Endodermal cell (in vitro differentiated cells): ENCODE data around the gene CFAP46. TPM values are rescaled to one million over a fixed set of nuclear protein-coding genes. Genes with fewer than 3 reads are reported as not detected.
"Not testable (repeated sequence)": the region's sequence is repeated elsewhere in the genome, so short reads cannot be mapped to it uniquely, and the experiment has no call there.

ENCODE experiments used
- DNase-seq: peaks from one replicate; pipeline ENCODE4 v3.0.0-alpha.2; 2017
- H3K27ac ChIP-seq: 2 replicates; pipeline ENCODE4 v1.5.1; 2013; ENCODE audit warnings: mild to moderate bottlenecking, low read depth, low read length, moderate library complexity
- H3K27me3 ChIP-seq: 2 replicates; pipeline ENCODE4 v1.6.1; 2013; ENCODE audit warnings: mild to moderate bottlenecking, low read length, moderate library complexity; ENCODE audit not compliant: insufficient read depth, control insufficient read depth, poor library complexity, severe bottlenecking
- H3K36me3 ChIP-seq: 2 replicates; pipeline ENCODE4 v1.7.0; 2013; ENCODE audit warnings: mild to moderate bottlenecking, low read length, moderate library complexity; ENCODE audit not compliant: control insufficient read depth, insufficient read depth
- H3K4me1 ChIP-seq: one replicate; pipeline ENCODE4 v1.7.0; 2013; ENCODE audit warnings: low read length; ENCODE audit not compliant: control insufficient read depth, insufficient read depth
- H3K4me3 ChIP-seq: 2 replicates; pipeline ENCODE4 v1.5.1; 2013; ENCODE audit warnings: mild to moderate bottlenecking, low read length, moderate library complexity
- H3K9ac ChIP-seq: 2 replicates; pipeline ENCODE4 v1.6.1; 2013; ENCODE audit warnings: mild to moderate bottlenecking, low read length, moderate library complexity; ENCODE audit not compliant: poor library complexity, severe bottlenecking; ENCODE audit errors: extremely low read depth
- H3K9me3 ChIP-seq: 2 replicates; pipeline ENCODE4 v1.6.1; 2013; ENCODE audit warnings: mild to moderate bottlenecking, low read length, moderate library complexity; ENCODE audit not compliant: control insufficient read depth
- H3K27ac Mint-ChIP-seq: 2 replicates; pipeline ENCODE4 v1.8.0; 2020; ENCODE audit warnings: mixed read lengths
- H3K27me3 Mint-ChIP-seq: 2 replicates; pipeline ENCODE4 v1.8.0; 2021; ENCODE audit warnings: mild to moderate bottlenecking, mixed read lengths; ENCODE audit not compliant: insufficient read depth
- H3K36me3 Mint-ChIP-seq: 2 replicates; pipeline ENCODE4 v1.8.0; 2020; ENCODE audit warnings: low read depth, mixed read lengths
- H3K4me1 Mint-ChIP-seq: 2 replicates; pipeline ENCODE4 v1.8.0; 2020; ENCODE audit warnings: mixed read lengths
- H3K4me3 Mint-ChIP-seq: 2 replicates; pipeline ENCODE4 v1.8.0; 2020; ENCODE audit warnings: mild to moderate bottlenecking, moderate library complexity, mixed read lengths
- H3K9me3 Mint-ChIP-seq: 2 replicates; pipeline ENCODE4 v1.8.0; 2020; ENCODE audit warnings: mild to moderate bottlenecking, mixed read lengths
- CTCF ChIP-seq: fragments of 200-600 bp; sonication (generic); conservative IDR thresholded peaks from 2 replicates; pipeline ENCODE4 v1.5.0; 2021; ENCODE audit warnings: antibody characterized with exemption, mild to moderate bottlenecking
- WGBS, 2 experiments: methylation state at CpG; one replicate each; pipeline versions ENCODE4 v1.1.5 to v1.1.7; 2013; ENCODE audit warnings: missing lambda C conversion rate in 2 of 2, mixed read lengths in 1 of 2; ENCODE audit not compliant: insufficient coverage in 1 of 2, insufficient read length in 1 of 2; 5-methylcytosine and 5-hydroxymethylcytosine counted together
- total RNA-seq, 2 donors: library from RNA; stranded (reverse); fragmentation: NEBNext Ultra II Directional in 1 of 2; extraction: Animal tissue kit (Norgen Biotek cat#: 25700) in 1 of 2; gene quantifications; 2 replicates in 1 of 2; 3 replicates in 1 of 2; pipeline ENCODE4 v1.2.1, GENCODE V29; 2021

The CFAP46 gene
- total RNA-seq, 2 donors from 2014 or later, result 9.9 to 10.5 TPM

- DNase-seq, result no peak
- peaks cover 4% of the 10 kb centered on the region for H3K27me3 Mint-ChIP-seq
- H3K9ac ChIP-seq, result no peak overlapping the region
- no peak overlapping the region for H3K27ac ChIP-seq
- H3K9me3 ChIP-seq, result no peaks in the 10 kb centered on the region
- no peak overlapping the region for H3K27ac Mint-ChIP-seq
- H3K36me3 Mint-ChIP-seq, result no peaks in the 10 kb centered on the region
- H3K9me3 Mint-ChIP-seq, result peaks cover 11% of the 10 kb centered on the region
- peaks cover 16% of the 10 kb centered on the region for H3K4me1 Mint-ChIP-seq
- H3K27me3 ChIP-seq, result no peaks in the 10 kb centered on the region
- no peak overlapping the region for H3K4me3 ChIP-seq
- WGBS, 2 experiments, result 88 to 92% methylated on average over 7 to 9 of the region's 9 CpGs
- no peaks in the 10 kb centered on the region for H3K4me1 ChIP-seq
- H3K36me3 ChIP-seq, result no peaks in the 10 kb centered on the region
- H3K4me3 Mint-ChIP-seq, result no peak overlapping the region
- TF ChIP-seq CTCF, result no peak
Observed at GRCh38 chr10:132890301-132890700, 52.1 kb downstream of the CFAP46 start.

- DNase-seq, result no peak
- H3K27me3 Mint-ChIP-seq, result peaks cover 4% of the 10 kb centered on the region
- WGBS, 2 experiments, result 83 to 89% methylated on average over 16 of the region's 16 CpGs
Observed at GRCh38 chr10:132889556-132889955, 52.8 kb downstream of the CFAP46 start.

GRCh38 chr10:132888898-132889490 is 53.4 kb downstream of the CFAP46 start:
- H3K4me3 ChIP-seq, result no peak overlapping the region
- Mint-ChIP-seq H3K9me3 (peaks cover 7% of the 10 kb centered on the region), H3K4me3 (no peak overlapping the region), H3K4me1 (peaks cover 16% of the 10 kb centered on the region), H3K36me3 (no peaks in the 10 kb centered on the region), H3K27ac (no peak overlapping the region), H3K27me3 (peaks cover 4% of the 10 kb centered on the region)
- H3K27ac ChIP-seq, result no peak overlapping the region
- H3K4me1 ChIP-seq, result no peaks in the 10 kb centered on the region
- 85 to 92% methylated on average over 11 to 16 of the region's 16 CpGs for WGBS, 2 experiments
- H3K9me3 ChIP-seq, result no peaks in the 10 kb centered on the region
- H3K9ac ChIP-seq, result no peak overlapping the region
- TF ChIP-seq CTCF, result no peak
- no peak for DNase-seq
- no peaks in the 10 kb centered on the region for H3K27me3 ChIP-seq
- H3K36me3 ChIP-seq, result no peaks in the 10 kb centered on the region

More at GRCh38 chr10:132889556-132889955, 52.8 kb downstream of the CFAP46 start:
- peaks cover 11% of the 10 kb centered on the region for H3K9me3 Mint-ChIP-seq
- Histone ChIP-seq H3K4me3 (no peak overlapping the region), H3K9ac (no peak overlapping the region), H3K4me1 (no peaks in the 10 kb centered on the region), H3K27me3 (no peaks in the 10 kb centered on the region), H3K9me3 (no peaks in the 10 kb centered on the region), H3K27ac (no peak overlapping the region), H3K36me3 (no peaks in the 10 kb centered on the region)
- no peak for TF ChIP-seq CTCF
- H3K27ac Mint-ChIP-seq, result no peak overlapping the region
- no peak overlapping the region for H3K4me3 Mint-ChIP-seq
- H3K36me3 Mint-ChIP-seq, result no peaks in the 10 kb centered on the region
- H3K4me1 Mint-ChIP-seq, result peaks cover 16% of the 10 kb centered on the region

- not testable (repeated sequence) for H3K36me3 Mint-ChIP-seq, H3K4me1 ChIP-seq, DNase-seq, H3K36me3 ChIP-seq, H3K27ac Mint-ChIP-seq, H3K9me3 ChIP-seq, H3K4me3 Mint-ChIP-seq, H3K4me3 ChIP-seq, H3K27me3 ChIP-seq, H3K27me3 Mint-ChIP-seq, H3K27ac ChIP-seq, H3K9ac ChIP-seq, H3K9me3 Mint-ChIP-seq
- H3K4me1 Mint-ChIP-seq, result peaks cover 13% of the 10 kb centered on the region
- 92% methylated on average over 10 of the region's 16 CpGs; no CpG with 5 or more reads in 1 of the 2 experiments for WGBS, 2 experiments
Observed at GRCh38 chr10:132888446-132888845, 53.9 kb downstream of the CFAP46 start.
